ENCODE results near the gene TMEM51.
"Not testable (repeated sequence)": the region's sequence is repeated elsewhere in the genome, so short reads cannot be mapped to it uniquely, and the experiment has no call there.

The TMEM51 gene

GRCh38 chr1:15128077-15128476 is 25.5 kb upstream of the TMEM51 start:
- no peak for DNase-seq (ENCODE audit: low read depth)

- peak; percentile 34 for DNase-seq (ENCODE audit: low read depth)
These were observed 24.8 kb upstream of the TMEM51 start for GRCh38 chr1:15128520-15129313.

- no peak for DNase-seq (ENCODE audit: low read depth)
These were observed 23.6 kb upstream of the TMEM51 start for GRCh38 chr1:15129944-15130343.

GRCh38 chr1:15130607-15131006 is 22.9 kb upstream of the TMEM51 start:
- no peak for DNase-seq (ENCODE audit: low read depth)

GRCh38 chr1:15132965-15133364 is 20.6 kb upstream of the TMEM51 start:
- DNase-seq (ENCODE audit: low read depth) = no peak

GRCh38 chr1:15134285-15134684 is 19.3 kb upstream of the TMEM51 start:
- DNase-seq (ENCODE audit: low read depth) = no peak

- DNase-seq (ENCODE audit: low read depth) = not testable (repeated sequence)
These were observed 17.9 kb upstream of the TMEM51 start for GRCh38 chr1:15135604-15136003.

GRCh38 chr1:15137809-15138208 is 15.7 kb upstream of the TMEM51 start:
- DNase-seq (ENCODE audit: low read depth) = no peak

- no peak for DNase-seq (ENCODE audit: low read depth)
These were observed 13.7 kb upstream of the TMEM51 start for GRCh38 chr1:15139654-15140350.

- no peak for DNase-seq (ENCODE audit: low read depth)
These were observed 11.5 kb upstream of the TMEM51 start for GRCh38 chr1:15141935-15142539.

- DNase-seq (ENCODE audit: low read depth) = no peak
These were observed 8.2 kb upstream of the TMEM51 start for GRCh38 chr1:15145327-15145726.

GRCh38 chr1:15146142-15146680 is 7.3 kb upstream of the TMEM51 start:
- no peak for DNase-seq (ENCODE audit: low read depth)

GRCh38 chr1:15146971-15147376 is 6.6 kb upstream of the TMEM51 start:
- DNase-seq (ENCODE audit: low read depth) = no peak

- DNase-seq (ENCODE audit: low read depth) = no peak
These were observed 5.5 kb upstream of the TMEM51 start for GRCh38 chr1:15148004-15148403.

- DNase-seq (ENCODE audit: low read depth) = no peak
These were observed 5.1 kb upstream of the TMEM51 start for GRCh38 chr1:15148475-15148874.

GRCh38 chr1:15148941-15149340 is 4.6 kb upstream of the TMEM51 start:
- no peak for DNase-seq (ENCODE audit: low read depth)

- no peak for DNase-seq (ENCODE audit: low read depth)
These were observed 3.2 kb upstream of the TMEM51 start for GRCh38 chr1:15150376-15150775.

- no peak for DNase-seq (ENCODE audit: low read depth)
These were observed 2.2 kb upstream of the TMEM51 start for GRCh38 chr1:15151377-15151806.

- DNase-seq (ENCODE audit: low read depth) = no peak
These were observed 1.7 kb upstream of the TMEM51 start for GRCh38 chr1:15151871-15152270.

GRCh38 chr1:15152318-15153183 is 996 bp upstream of the TMEM51 start:
- no peak for DNase-seq (ENCODE audit: low read depth)

GRCh38 chr1:15153842-15154479 is 414 bp downstream of the TMEM51 start:
- DNase-seq (ENCODE audit: low read depth) = no peak
